ENCODE data around the gene LLGL2.

Gene LLGL2

DNA sequence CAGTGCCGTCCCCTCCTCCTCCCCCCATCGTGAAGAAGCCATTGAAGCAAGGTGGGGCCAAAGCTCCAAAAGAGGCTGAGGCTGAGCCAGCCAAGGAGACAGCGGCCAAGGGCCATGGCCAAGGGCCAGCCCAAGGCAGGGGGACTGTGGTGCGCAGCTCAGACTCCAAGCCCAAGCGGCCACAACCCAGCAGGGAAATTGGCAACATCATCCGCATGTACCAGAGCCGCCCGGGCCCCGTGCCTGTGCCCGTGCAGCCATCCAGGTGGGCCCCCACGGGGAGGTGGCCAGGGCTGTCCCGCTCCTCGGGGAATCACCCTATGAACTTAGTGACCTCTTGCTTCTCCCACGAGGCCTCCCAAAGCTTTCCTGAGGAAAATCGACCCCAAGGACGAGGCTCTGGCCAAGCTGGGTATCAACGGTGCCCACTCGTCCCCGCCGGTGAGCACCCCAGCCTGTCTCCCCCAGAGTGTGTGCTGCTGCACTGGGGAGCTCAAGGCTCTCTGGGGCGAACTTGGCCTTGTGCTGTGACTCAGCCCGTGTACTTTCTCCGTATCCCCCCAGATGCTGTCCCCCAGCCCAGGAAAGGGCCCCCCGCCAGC is 91.1 kb downstream of the LLGL2 start:
- DNase-seq, result no peak

DNA sequence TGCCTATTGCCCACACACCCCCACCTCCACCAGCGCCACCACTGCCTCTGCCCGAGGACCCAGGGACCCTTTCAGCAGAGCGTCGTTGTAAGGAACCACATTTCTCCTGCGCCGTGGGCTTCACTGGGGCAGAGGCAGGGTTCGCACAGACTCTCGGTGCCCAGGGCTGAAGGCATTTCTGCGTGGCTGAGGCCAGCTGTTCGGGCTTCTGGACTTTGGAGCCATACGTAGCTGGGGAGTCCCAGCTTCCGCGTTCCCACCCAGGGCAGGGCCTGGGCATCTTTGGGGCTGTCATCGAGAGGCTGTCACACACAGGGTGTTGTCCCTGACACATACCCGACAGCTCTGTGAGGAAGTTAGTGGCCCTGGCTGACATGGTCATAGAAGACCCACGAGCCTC is 91.7 kb downstream of the LLGL2 start:
- DNase-seq, result no peak

DNA sequence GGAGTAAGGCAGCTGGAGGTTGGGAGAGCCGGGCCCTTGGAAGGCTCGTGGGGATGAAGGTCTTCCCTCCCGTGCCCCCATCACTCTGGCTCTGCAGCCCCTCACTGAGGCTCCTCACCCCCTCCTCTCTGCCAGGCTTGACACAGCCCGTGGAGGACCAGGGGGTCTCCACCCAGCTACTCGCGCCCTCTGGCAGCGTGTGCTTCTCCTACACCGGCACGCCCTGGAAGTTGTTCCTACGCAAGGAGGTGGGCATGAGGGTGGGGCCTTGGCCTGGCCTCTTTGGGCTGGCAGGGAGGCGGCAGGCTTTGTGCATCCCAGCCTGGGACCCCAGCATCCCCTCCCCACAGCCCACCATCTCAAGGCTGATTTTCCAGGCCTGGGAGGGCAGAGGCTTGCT is 92.2 kb downstream of the LLGL2 start:
- DNase-seq, result no peak

DNA sequence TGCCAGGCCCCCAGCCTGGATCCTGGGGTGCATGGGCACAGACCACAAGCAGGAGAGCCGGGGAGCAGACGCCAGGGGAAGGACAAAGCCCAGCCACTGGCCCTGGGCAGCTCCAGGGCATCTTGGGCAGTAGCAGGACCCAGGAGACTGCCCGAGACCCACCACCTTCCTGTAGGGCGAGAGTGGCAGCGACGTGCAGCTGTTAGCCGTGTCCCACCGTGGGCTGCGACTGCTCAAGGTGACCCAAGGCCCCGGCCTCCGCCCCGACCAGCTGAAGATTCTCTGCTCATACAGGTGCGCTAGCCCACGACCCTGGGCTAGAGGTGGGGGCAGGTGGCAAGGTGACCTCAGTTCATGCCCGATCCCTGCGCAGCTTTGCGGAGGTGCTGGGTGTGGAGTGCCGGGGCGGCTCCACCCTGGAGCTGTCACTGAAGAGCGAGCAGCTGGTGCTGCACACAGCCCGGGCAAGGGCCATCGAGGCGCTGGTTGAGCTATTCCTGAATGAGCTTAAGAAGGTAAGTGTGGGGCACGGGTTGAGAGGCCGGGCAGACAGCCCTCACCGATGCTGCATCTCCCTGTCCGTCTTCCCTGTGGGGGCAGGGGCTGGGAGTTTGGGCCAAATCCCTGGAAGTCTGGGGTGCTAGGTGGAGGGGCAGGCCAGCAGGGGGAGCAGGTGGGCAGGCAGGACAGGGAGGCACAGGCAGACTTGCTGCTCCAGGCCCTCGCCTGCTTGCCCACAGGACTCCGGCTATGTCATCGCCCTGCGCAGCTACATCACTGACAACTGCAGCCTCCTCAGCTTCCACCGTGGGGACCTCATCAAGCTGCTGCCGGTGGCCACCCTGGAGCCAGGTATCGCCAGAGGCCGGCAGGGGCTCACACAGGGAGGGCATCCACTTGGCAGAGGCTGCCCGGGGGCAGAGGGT is 94.3 kb downstream of the LLGL2 start:
- peak; percentile 59 for DNase-seq

DNA sequence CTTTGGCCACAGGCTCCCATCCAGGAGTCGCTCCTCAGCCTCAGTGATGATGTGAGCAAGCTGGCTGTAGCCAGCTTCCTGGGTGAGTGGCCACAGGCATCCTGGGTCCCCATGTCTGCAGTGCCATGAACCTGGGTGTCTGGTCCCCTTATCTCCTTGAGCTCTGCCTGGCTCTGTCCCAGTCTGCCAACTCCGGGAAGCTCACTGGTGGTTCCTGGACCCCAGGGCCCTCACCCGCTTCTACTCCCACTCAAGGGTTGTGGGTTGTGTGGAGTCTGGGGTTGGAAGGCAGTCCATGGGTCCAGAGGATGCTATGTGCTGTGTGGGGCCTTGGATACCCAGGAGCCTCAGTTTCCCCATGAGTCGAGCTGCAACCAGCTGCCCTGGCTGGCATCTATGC is 96.0 kb downstream of the LLGL2 start:
- no peak for DNase-seq

DNA sequence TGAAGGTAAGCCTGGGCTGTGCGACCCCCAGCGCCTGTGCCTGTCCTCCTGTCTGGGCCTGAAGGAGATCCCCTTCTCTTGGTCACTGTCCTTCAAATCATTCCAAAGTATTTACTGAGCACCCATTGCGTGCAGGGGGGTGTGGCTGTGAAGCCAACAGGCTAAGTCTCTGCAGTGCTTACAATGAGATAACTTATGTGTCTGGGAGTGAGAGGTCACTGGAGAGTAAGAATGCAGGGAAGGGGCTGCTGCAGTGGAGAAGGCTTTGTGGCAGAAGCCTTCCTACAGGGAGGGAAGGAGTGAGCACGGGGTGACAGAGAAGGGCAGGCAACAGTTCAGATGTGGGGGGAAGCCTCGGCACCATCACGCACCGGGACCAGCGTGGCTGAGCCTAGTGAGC is 96.6 kb downstream of the LLGL2 start:
- DNase-seq, result no peak

DNA sequence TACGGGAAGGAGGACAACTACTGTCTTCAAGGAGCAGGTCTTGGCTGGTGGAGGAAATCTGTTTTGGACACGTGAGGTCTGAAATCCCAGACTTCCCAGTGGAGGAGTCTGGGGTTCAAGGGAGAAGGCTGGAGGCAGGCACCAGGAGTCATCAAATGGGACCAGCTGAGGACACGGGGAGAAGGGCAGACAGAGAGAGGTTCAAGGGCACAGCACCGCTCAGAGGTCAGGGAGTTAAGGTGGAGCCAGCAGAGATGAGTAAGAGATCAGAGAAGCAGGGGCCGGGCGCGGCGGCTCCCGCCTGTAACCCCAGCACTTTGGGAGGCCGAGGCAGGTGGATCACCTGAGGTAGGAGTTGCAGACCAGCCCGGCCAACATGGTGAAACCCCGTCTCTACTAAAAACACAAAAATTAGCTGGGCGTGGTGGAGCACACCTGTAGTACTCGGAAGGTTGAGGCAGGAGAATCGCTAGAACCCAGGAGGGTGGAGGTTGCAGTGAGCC is 97.3 kb downstream of the LLGL2 start:
- no peak for DNase-seq

DNA sequence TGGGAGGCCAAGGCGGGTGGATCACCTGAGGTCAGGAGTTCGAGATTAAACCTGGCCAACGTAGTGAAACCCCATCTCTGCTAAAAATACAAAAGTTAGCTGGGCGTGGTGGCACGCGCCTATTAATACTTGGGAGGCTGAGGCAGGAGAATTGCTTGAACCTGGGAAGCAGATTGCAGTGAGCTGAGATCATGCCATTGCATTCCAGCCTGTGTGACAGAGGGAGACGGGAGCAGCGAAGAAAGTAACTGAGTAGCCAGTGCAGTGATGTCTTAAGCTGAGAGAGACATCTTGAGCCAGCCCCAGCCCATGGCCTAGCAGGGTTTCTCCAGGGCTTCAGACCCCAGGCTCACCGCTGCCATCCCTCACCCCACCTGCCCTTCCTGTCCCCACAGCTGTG is 97.9 kb downstream of the LLGL2 start:
- no peak for DNase-seq

DNA sequence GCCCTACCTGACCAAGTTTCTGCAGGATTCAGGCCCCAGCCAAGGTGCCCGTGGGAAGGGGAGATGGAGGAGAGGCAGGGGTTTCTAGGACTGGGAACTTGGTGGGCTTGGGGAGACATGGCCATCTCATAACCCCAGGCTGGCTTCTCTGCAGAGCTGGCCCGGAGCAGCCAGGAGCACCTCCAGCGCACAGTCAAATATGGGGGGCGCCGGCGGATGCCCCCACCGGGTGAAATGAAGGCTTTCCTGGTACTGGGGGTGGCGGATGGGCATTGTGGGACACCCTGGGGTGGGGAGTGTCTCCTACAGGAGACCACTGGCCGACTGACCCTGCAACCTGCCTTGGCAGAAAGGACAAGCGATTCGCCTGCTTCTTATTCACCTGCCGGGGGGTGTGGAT is 98.5 kb downstream of the LLGL2 start:
- DNase-seq, result no peak
